ENCODE results near the gene KSR2.

Gene KSR2

DNA sequence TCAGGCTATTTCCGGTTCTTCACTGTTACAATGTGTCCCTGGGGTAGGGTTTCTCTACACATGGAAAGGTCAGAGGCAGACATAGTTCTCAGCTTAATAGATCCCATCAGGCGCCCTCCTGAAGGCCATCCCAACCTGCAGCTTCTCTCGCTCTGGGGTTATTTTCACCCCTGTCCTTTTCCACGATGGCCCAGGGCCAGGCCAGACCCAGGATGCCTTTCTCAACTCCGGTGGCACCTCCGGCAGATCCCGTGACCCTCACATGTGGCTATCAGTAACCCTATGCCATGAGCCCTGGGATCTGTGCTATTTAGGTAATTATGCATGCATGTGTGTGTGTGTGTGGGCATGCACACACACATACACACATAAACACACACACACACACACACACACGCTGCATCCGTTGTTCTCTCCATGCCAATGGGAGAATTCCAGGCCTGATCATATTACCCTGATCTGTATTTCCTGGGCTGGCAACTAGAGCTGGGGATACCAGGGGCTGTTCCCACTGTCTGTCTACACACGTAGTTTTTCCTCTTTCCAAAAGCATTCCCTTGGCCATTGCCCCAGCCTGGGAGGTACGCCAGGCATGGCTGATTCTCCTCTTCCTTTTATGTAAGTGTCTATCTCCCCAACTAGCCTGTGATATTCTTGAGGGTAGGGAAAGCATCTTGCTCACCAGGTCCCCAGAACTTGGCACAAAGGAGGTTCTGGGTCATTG lies 556.2 kb downstream of the KSR2 start:
- no peak for DNase-seq (ENCODE audit: low read depth in 3 of 3)

GRCh38 chr12:117409286-117409685 lies 559.5 kb downstream of the KSR2 start:
- DNase-seq (ENCODE audit: low read depth in 3 of 3) = no peak

- no peak for DNase-seq (ENCODE audit: low read depth in 3 of 3)
Observed at GRCh38 chr12:117408161-117408791, 560.5 kb downstream of the KSR2 start.

GRCh38 chr12:117404940-117405339 lies 563.9 kb downstream of the KSR2 start:
- no peak for DNase-seq (ENCODE audit: low read depth in 3 of 3)

DNA sequence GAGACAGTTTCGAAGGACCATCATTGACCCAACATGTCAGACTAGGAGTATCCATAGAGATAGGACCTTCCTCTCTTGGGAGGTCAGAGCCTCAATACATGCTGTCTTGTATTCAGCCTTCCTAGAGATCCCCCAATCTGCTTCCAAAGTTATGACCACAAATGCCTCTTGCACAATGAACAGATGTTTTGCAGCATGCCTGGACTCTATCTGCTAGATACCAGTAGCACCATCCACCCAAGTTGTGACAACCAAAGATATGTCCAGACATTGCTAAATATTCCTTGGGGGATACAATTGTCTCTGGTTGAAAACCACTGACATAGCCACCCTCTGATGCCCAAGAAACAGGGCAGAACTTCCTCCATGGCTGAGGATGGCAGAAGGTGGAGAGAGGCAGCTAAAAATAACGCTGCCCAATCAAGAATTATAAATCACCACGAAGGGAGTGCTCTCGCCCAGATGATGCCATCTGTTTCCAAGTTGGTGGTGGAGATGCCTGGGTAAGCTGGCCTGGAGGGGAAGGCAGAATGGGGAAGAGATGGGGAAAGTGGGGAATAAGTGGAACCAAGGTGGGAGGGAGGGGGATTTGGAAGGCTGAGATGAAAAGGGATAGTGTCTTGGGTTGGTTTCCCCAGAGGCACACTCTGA lies 564.5 kb downstream of the KSR2 start:
- DNase-seq (ENCODE audit: low read depth in 3 of 3) = no peak

DNA sequence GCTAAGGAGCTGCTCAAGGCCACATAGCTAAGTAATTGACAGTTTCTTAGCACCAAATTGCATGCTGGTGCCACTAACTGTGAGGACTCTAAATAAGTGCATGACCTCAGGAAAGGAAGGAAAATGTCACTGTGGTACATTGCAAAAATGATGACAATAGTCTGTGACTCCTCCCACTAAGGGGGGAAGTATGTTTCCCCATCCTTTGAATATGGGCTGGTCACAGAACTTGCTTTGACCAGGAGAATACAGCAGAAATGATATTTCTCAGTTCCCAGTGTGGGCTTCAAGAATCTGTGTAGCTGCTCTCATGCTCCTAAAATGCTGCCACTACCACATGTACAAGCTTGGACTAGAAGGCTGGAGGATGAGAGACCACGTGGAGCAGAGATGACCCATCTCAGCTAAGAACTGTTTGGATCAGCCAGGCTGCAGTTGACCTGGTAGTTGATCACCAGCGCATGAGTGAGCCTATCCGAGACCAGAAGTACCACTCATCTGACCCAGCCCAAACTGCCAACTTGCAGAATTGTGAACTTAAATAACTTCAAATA lies 565.1 kb downstream of the KSR2 start:
- DNase-seq (ENCODE audit: low read depth in 3 of 3) = no peak
